GM12891 (cell line): ENCODE data around the gene SYT14.

Experiments used
- PAX5 ChIP-seq: IDR thresholded peaks from 2 replicates; pipeline ENCODE4 v1.6.1; 2011; ENCODE audit warnings: low read length, moderate library complexity, mild to moderate bottlenecking; ENCODE audit not compliant: insufficient read depth, severe bottlenecking
- POLR2A ChIP-seq: IDR thresholded peaks from 2 replicates; pipeline ENCODE4 v1.6.1; 2011; ENCODE audit warnings: low read depth, low read length, control low read depth
- POLR2AphosphoS5 ChIP-seq: IDR thresholded peaks from 2 replicates; pipeline ENCODE4 v1.6.1; 2011; ENCODE audit warnings: low read depth, low read length, control low read depth
- POU2F2 ChIP-seq: IDR thresholded peaks from 2 replicates; pipeline ENCODE4 v1.6.1; 2011; ENCODE audit warnings: low read depth, mild to moderate bottlenecking, control low read depth, low read length, moderate library complexity
- TAF1 ChIP-seq: IDR thresholded peaks from 2 replicates; pipeline ENCODE4 v1.6.1; 2011; ENCODE audit warnings: low read depth, low read length, control low read depth

DNA sequence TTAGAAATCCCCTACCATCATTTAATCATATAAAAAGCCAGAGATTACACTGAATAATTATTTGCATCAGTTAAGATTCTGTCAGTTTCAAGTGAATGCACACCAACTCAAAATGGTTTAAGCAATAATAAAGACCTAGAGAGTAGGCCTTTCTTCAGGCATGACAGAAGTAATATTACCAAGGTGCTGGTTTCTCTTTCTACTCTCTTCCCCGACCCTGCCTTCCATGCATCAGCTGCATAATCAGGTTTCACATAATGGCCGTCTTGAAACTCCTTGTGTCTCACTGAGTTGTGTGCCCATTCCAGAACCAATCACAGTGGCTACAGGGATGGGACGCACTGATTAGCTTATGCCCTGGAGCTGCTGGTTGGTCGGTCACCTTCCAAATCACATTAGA lies 191.1 kb downstream of the SYT14 start:
- TF ChIP-seq POLR2A: no peak
- no peak for TF ChIP-seq POLR2AphosphoS5
- TF ChIP-seq POU2F2: no peak
- TF ChIP-seq PAX5: no peak
- TF ChIP-seq TAF1: no peak
